Trophoblast cell (in vitro differentiated cells and primary cell): ENCODE measurements around the gene TENM4.
"Not testable (repeated sequence)": the region's sequence is repeated elsewhere in the genome, so short reads cannot be mapped to it uniquely, and the experiment has no call there.

Experiments used
- DNase-seq, 2 donors: peaks; one replicate each; pipeline ENCODE4 v3.0.0-alpha.2; 2016
- H2AFZ ChIP-seq: 2 replicates; pipeline ENCODE4 v1.6.1; 2013; ENCODE audit warnings: low read length, moderate library complexity, mild to moderate bottlenecking; ENCODE audit not compliant: insufficient read depth, poor library complexity
- H2AK5ac ChIP-seq: 2 replicates; pipeline ENCODE4 v1.6.1; 2013; ENCODE audit warnings: mild to moderate bottlenecking, low read length
- H2BK120ac ChIP-seq: 2 replicates; pipeline ENCODE4 v1.6.1; 2013; ENCODE audit warnings: low read length, mild to moderate bottlenecking, moderate library complexity; ENCODE audit not compliant: insufficient read depth, poor library complexity
- H2BK12ac ChIP-seq: 2 replicates; pipeline ENCODE4 v1.6.1; 2013; ENCODE audit warnings: mild to moderate bottlenecking, low read length, moderate library complexity
- H2BK5ac ChIP-seq: 2 replicates; pipeline ENCODE4 v1.6.1; 2013; ENCODE audit warnings: low read length, low read depth, moderate library complexity, mild to moderate bottlenecking; ENCODE audit not compliant: poor library complexity
- H3K14ac ChIP-seq: 2 replicates; pipeline ENCODE4 v1.6.1; 2013; ENCODE audit warnings: mild to moderate bottlenecking, low read length
- H3K18ac ChIP-seq: 2 replicates; pipeline ENCODE4 v1.6.1; 2013; ENCODE audit warnings: mild to moderate bottlenecking, low read length
- H3K23ac ChIP-seq: 2 replicates; pipeline ENCODE4 v1.6.1; 2013; ENCODE audit warnings: low read length
- H3K27ac ChIP-seq: 2 replicates; pipeline ENCODE4 v1.5.1; 2013; ENCODE audit warnings: low read depth, mild to moderate bottlenecking, inconsistent platforms, low read length, moderate library complexity
- H3K27me3 ChIP-seq: 2 replicates; pipeline ENCODE4 v1.6.1; 2013; ENCODE audit warnings: inconsistent platforms, mild to moderate bottlenecking, low read length, moderate library complexity; ENCODE audit not compliant: insufficient read depth
- H3K36me3 ChIP-seq, 2 experiments: 1 replicate in 1 of 2; 2 replicates in 1 of 2; pipeline ENCODE4 v1.6.1; 2013; ENCODE audit warnings: low read length in 2 of 2, mild to moderate bottlenecking in 2 of 2, moderate library complexity in 1 of 2; ENCODE audit not compliant: insufficient read depth in 2 of 2, control insufficient read depth in 1 of 2
- H3K4ac ChIP-seq: 2 replicates; pipeline ENCODE4 v1.6.1; 2013; ENCODE audit warnings: low read depth, mild to moderate bottlenecking, low read length, moderate library complexity
- H3K4me1 ChIP-seq, 2 experiments: 1 replicate in 1 of 2; 2 replicates in 1 of 2; pipeline ENCODE4 v1.6.1; 2013; ENCODE audit warnings: low read length in 2 of 2, mild to moderate bottlenecking in 2 of 2, moderate library complexity in 1 of 2; ENCODE audit not compliant: insufficient read depth in 2 of 2, control insufficient read depth in 1 of 2
- H3K4me2 ChIP-seq: 2 replicates; pipeline ENCODE4 v1.6.1; 2013; ENCODE audit warnings: inconsistent platforms, mild to moderate bottlenecking, low read length, moderate library complexity
- H3K4me3 ChIP-seq: 2 replicates; pipeline ENCODE4 v1.5.1; 2013; ENCODE audit warnings: mild to moderate bottlenecking, low read depth, low read length, inconsistent platforms
- H3K79me1 ChIP-seq: one replicate; pipeline ENCODE4 v1.6.1; 2013; ENCODE audit warnings: low read length
- H3K79me2 ChIP-seq: 2 replicates; pipeline ENCODE4 v1.6.1; 2013; ENCODE audit warnings: low read length, mild to moderate bottlenecking; ENCODE audit not compliant: control insufficient read depth, insufficient read depth, poor library complexity
- H3K9ac ChIP-seq: 2 replicates; pipeline ENCODE4 v1.6.1; 2013; ENCODE audit warnings: mild to moderate bottlenecking, low read length
- H3K9me3 ChIP-seq: 2 replicates; pipeline ENCODE4 v1.6.1; 2013; ENCODE audit warnings: low read depth, mild to moderate bottlenecking, control low read depth, inconsistent platforms, low read length; ENCODE audit not compliant: insufficient read depth
- H4K12ac ChIP-seq: 2 replicates; pipeline ENCODE4 v1.6.1; 2013; ENCODE audit warnings: low read depth, mild to moderate bottlenecking, low read length, moderate library complexity
- H4K8ac ChIP-seq: 2 replicates; pipeline ENCODE4 v1.6.1; 2013; ENCODE audit warnings: low read depth, mild to moderate bottlenecking, low read length, moderate library complexity
- H4K91ac ChIP-seq: one replicate; pipeline ENCODE4 v1.6.1; 2013; ENCODE audit warnings: low read depth, mild to moderate bottlenecking, low read length, moderate library complexity
- WGBS: extraction: QIAGEN DNeasy Blood & Tissue Kit; methylation state at CpG from one replicate; pipeline ENCODE4 v1.1.7; 2013; ENCODE audit warnings: missing lambda C conversion rate; ENCODE audit not compliant: insufficient read length, insufficient coverage; ENCODE audit errors: extremely low coverage; 5-methylcytosine and 5-hydroxymethylcytosine counted together

Gene TENM4

GRCh38 chr11:78883506-78883905 lies 557.3 kb downstream of the TENM4 start:
- Histone ChIP-seq H3K14ac (no peak overlapping the region), H3K27ac (no peak overlapping the region), H2BK5ac (no peak overlapping the region), H3K79me2 (no peaks in the 10 kb centered on the region), H2BK12ac (no peak overlapping the region), H3K18ac (no peak overlapping the region), H3K27me3 (no peaks in the 10 kb centered on the region), H2AK5ac (no peak overlapping the region), H4K91ac (no peak overlapping the region), H3K36me3 (peaks cover 30 to 56% of the 10 kb centered on the region in 2 experiments), H3K23ac (no peak overlapping the region), H3K79me1 (no peaks in the 10 kb centered on the region), H3K4me1 (no peaks in the 10 kb centered on the region), H2BK120ac (no peak overlapping the region), H4K12ac (no peak overlapping the region), H4K8ac (no peak overlapping the region), H3K9me3 (peaks cover 16% of the 10 kb centered on the region), H3K9ac (no peak overlapping the region), H3K4me2 (no peak overlapping the region), H3K4me3 (no peak overlapping the region), H2AFZ (no peak overlapping the region), H3K4ac (no peak overlapping the region)
- DNase-seq: no peak
- WGBS: no CpG with 5 or more reads among the region's 5 CpGs

- H3K18ac ChIP-seq, H2AFZ ChIP-seq: not testable (repeated sequence)
Observed at GRCh38 chr11:78879094-78879980, 561.5 kb downstream of the TENM4 start.

GRCh38 chr11:78878631-78879030 lies 562.2 kb downstream of the TENM4 start:
- H3K4me3 ChIP-seq: no peak overlapping the region
- H3K27ac ChIP-seq: no peak overlapping the region
- H3K14ac ChIP-seq: no peak overlapping the region
- H3K4me2 ChIP-seq: no peak overlapping the region
- no peaks in the 10 kb centered on the region for H3K4me1 ChIP-seq
- H2AFZ ChIP-seq: no peak overlapping the region
- H4K8ac ChIP-seq: no peak overlapping the region
- H3K18ac ChIP-seq: no peak overlapping the region
- H3K27me3 ChIP-seq: no peaks in the 10 kb centered on the region
- H3K4ac ChIP-seq: no peak overlapping the region
- H3K79me2 ChIP-seq: no peaks in the 10 kb centered on the region
- H3K23ac ChIP-seq: no peak overlapping the region
- H3K36me3 ChIP-seq: peaks cover 39 to 67% of the 10 kb centered on the region in 2 experiments
- no peaks in the 10 kb centered on the region for H3K79me1 ChIP-seq
- no peak overlapping the region for H2AK5ac ChIP-seq
- H3K9ac ChIP-seq: no peak overlapping the region
- no peak overlapping the region for H2BK120ac ChIP-seq
- H3K9me3 ChIP-seq: peaks cover 21% of the 10 kb centered on the region
- H4K12ac ChIP-seq: no peak overlapping the region
- no CpG with 5 or more reads among the region's 2 CpGs for WGBS
- H4K91ac ChIP-seq: no peak overlapping the region
- DNase-seq: no peak
- no peak overlapping the region for H2BK12ac ChIP-seq
- H2BK5ac ChIP-seq: no peak overlapping the region

More at GRCh38 chr11:78879094-78879980, 561.5 kb downstream of the TENM4 start:
- not testable (repeated sequence) for DNase-seq, H3K4ac ChIP-seq, H3K14ac ChIP-seq, H3K4me1 ChIP-seq, H2BK12ac ChIP-seq, H3K79me2 ChIP-seq, H3K23ac ChIP-seq, H3K27ac ChIP-seq, H3K27me3 ChIP-seq, H4K91ac ChIP-seq, H2AK5ac ChIP-seq, H3K4me3 ChIP-seq, H3K9ac ChIP-seq, H3K79me1 ChIP-seq, H2BK5ac ChIP-seq, H4K8ac ChIP-seq, H4K12ac ChIP-seq, H2BK120ac ChIP-seq, H3K4me2 ChIP-seq
- H3K36me3 ChIP-seq: peaks cover 39 to 64% of the 10 kb centered on the region in 2 experiments
- WGBS: no CpG with 5 or more reads among the region's 54 CpGs
- peaks cover 21% of the 10 kb centered on the region for H3K9me3 ChIP-seq

GRCh38 chr11:78876676-78877075 lies 564.2 kb downstream of the TENM4 start:
- no peak overlapping the region for H3K23ac ChIP-seq
- H3K4me1 ChIP-seq: no peaks in the 10 kb centered on the region
- no peak overlapping the region for H2AK5ac ChIP-seq
- H3K27me3 ChIP-seq: no peaks in the 10 kb centered on the region
- H2BK5ac ChIP-seq: no peak overlapping the region
- H2AFZ ChIP-seq: no peak overlapping the region
- no peak overlapping the region for H4K91ac ChIP-seq
- H3K18ac ChIP-seq: no peak overlapping the region
- H3K4me2 ChIP-seq: no peak overlapping the region
- H4K12ac ChIP-seq: no peak overlapping the region
- no peak overlapping the region for H2BK120ac ChIP-seq
- H3K79me1 ChIP-seq: no peaks in the 10 kb centered on the region
- no peak for DNase-seq
- peaks cover 36 to 60% of the 10 kb centered on the region in 2 experiments for H3K36me3 ChIP-seq
- H3K27ac ChIP-seq: no peak overlapping the region
- H3K4me3 ChIP-seq: no peak overlapping the region
- no peak overlapping the region for H3K14ac ChIP-seq
- H4K8ac ChIP-seq: no peak overlapping the region
- H3K9me3 ChIP-seq: peaks cover 23% of the 10 kb centered on the region
- H3K9ac ChIP-seq: no peak overlapping the region
- no peaks in the 10 kb centered on the region for H3K79me2 ChIP-seq
- no peak overlapping the region for H2BK12ac ChIP-seq
- no peak overlapping the region for H3K4ac ChIP-seq
- WGBS: no CpG with 5 or more reads among the region's 3 CpGs
